HG03565 (cell line): Measurements from ENCODE around the gene SMYD1.

ENCODE experiments used
- ATAC-seq: cut with Tn5 transposase; IDR thresholded peaks from one replicate; pipeline ENCODE4 v1.9.1; 2021; ENCODE audit warnings: mild to moderate bottlenecking, moderate library complexity; ENCODE audit not compliant: unreplicated experiment

SMYD1 gene

DNA sequence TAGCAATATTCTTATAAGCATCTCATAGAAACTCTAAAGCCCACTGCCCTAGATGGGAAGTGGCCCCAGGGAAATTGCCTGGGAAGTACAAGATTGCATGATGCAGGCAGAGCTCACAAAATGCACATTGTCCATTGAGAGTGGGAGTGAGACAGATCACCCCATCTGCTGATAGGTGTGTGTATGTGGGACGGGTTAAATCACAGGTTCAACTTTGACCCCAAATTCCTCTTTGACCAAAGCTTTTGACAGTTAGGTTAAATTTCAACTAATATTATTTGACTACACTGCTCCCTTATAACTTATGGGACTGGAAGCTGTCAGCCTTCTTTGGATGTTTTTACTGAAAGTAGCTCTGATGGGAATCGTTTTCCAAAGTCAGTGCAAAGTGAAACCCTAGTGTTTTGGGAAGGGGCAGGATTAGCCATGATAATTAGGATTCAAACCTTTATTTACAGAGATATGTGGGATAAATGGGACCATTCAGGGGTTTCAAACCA, 71.6 kb downstream of the SMYD1 start:
- no peak for ATAC-seq

DNA sequence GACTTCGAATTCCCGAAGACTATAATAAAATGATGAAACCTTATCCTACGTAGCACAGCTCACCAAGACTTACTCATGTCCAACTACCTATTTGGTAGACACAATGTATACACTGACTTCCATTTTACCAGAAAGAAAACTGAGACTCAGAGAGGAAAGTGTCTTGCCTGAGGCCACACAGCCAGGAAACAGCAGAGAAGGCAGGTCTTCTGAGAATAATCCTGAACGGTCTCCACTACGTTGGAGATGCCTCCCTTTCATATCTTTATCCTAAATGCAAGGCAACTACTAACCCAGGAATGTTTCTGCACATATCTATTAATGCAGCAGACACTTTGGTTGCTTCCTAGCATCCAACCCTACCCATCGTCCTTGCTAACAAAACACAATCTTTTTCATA, 72.2 kb downstream of the SMYD1 start:
- ATAC-seq, result no peak

DNA sequence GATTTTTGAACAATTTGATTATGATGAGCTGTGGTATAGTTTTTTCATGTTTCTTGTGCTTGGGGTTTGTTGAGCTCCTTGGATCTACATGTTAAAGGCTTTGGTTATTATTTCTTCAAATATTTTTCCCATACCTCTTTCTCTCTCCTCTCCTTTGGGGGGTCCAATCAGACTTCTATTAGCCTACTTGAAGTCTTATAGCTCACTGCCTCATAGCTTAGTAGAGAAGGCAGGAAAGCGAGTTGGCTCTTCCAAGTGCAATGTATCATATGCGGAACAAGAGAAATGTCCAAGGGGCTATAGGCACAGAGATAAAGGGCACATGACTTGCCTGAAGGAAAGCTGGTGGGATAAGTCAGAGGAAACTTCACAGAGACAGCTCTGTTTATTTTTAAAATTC, 74.3 kb downstream of the SMYD1 start:
- ATAC-seq, result no peak

DNA sequence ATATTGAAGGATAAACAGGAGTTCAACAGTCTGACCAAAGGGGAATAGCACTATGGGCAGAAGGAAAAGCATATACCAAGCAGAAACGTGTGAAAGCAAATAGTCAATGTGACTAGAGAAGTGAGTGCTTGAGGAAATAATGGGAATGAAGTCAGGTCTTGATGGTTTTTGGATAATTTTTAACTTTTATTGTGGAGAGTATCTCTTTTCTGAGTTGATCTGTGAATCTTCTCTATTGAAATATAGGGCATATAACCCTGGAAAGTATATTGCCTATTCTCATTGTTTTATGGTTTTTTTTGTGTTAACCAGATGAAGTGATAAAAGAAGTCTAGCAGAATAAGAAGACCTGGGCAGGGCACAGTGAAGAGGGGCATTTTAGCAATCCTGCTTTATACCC, 76.6 kb downstream of the SMYD1 start:
- ATAC-seq, result no peak

DNA sequence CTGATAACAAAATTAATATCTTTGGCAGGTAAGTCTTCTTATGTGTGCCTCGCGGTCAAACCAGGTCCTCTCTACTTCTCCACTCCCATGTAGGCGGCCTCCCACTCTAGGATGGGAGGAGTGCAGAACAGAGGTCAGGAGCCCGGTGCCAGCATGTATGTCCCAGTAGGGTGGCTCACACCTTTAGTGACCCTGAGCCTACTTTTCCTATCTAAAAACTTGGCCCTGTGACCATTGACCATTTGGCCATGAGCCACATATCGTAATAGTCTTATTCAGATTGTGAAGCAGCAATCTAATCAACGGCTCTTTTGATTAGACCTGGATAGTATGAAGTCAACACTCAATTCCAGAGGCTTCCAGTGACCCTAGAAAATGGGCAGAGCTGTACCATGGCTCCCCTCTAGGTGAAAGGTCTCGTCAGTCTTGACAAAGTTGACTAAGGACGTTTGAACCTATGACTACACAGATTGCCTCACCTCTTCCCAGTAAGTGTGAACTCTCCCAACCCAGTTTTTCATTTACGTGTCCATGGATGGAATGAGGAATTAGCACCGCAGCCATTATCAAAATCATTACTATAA, 77.4 kb downstream of the SMYD1 start:
- no peak for ATAC-seq

DNA sequence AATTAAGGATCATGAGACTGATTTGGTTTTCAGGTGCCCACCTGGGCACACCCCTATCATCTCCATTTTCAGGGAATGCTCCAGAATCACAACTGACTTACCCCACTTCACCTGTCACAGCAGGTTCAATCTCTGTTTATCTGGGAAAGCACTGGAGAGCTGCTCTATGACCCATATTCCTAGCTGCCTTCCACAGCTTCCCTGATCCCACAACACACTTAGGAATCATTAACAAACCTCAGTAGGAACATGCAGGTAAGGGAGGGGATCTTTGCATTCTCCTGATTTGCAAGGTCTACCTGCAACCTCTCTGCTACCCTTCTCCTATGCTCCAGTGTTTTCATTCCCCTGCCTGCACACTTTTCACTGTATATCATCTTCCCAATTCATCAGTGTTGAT, 79.0 kb downstream of the SMYD1 start:
- no peak for ATAC-seq

DNA sequence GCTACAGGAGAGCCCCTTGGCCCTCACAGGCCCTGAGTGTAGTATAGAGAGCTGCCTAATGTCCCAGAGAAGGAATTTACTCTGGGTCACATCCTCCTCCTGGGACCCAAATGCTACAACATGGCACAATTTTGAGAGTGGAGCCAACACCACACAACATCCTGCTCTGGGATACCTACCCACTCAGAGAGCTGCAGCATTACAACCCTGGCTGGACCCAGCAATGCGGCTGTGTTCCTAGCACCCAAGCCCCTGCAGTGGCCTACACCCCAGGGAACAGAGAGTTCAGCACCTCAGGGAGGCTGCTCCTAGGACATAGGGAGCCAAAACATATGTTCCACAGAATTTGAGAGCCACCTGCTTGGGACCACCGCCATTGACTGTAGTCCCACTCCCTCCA, 79.5 kb downstream of the SMYD1 start:
- no peak for ATAC-seq

DNA sequence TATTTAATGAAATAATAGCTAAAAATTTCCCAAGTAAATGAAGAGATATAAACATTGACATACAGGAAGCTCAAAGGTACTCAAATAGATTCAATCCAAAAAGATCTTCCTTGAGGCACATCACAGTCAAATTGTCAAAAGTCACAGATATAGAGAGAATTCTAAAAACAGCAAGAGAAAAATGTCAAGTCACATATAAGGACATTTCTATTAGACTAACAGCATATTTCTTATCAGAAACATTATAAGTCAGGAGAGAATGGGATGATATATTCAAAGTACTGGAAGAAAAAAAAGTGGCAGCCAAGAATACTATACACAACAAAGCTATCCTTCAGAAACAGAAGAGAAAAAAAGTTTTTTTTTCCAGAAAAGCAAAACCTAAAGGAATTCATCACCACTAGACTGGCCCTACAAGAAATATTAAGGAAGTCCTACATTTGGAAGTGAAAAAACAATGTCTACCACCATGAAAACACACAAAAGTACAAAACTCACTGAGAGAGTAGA, 81.4 kb downstream of the SMYD1 start:
- no peak for ATAC-seq

DNA sequence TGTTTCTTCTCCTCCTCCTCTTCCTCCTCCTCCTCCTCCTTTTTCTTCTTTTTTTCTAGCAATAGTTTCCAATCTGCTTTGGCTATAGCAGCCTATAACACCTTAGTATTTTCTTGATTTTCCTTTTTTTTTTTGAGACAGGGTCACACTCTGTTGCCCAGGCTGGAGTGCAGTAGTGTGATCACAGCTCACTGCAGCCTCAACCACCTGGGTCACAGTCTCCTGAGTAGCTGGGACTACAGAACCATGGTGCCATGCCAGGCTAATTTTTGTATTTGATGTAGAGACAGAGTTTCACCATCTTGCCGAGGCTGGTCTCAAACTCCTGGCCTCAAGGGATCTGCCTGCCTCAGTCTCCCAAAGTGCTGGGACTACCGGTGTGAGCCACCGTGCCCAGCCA, 91.9 kb downstream of the SMYD1 start:
- no peak for ATAC-seq

DNA sequence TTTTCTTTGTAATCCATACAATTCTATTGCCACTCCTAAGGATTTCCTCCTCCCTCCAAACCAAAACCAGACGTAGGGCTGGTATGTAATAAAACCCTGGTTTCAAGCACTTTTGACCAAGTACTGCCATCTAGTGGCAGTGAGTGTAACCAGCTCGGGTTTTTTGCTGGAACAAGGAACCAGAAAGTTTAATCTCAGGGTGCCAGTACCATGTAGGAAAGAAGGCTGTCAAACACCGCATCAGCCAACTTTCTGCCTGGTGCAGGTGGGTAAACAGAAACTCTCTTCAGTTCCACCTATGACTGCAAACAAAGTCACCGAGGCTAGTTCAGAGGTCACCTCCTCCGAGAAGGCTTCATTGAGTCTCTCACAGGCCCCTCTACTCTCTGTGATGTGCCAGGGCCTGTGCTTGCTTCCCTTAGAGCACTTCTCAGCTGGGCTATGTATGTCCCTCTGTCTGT, 92.4 kb downstream of the SMYD1 start:
- ATAC-seq, result no peak

DNA sequence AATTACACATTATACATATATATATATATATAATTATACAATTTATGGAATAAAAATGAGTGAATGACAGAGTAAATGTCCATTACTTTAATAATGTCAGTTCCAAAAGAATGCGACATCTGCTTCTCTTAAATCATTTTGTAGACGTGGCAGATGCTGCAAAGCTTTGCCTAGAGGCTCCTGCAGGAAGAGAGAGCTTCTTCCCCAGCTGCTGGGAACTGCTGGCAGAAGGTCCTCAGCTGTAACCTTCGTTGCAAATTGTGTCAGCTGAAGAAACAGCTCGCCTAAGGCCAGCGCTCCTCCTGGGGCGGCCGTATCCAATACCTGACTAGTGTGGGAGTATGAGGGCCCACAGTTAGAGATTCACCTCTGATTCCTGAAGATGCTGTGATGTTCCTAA, 92.9 kb downstream of the SMYD1 start:
- no peak for ATAC-seq

DNA sequence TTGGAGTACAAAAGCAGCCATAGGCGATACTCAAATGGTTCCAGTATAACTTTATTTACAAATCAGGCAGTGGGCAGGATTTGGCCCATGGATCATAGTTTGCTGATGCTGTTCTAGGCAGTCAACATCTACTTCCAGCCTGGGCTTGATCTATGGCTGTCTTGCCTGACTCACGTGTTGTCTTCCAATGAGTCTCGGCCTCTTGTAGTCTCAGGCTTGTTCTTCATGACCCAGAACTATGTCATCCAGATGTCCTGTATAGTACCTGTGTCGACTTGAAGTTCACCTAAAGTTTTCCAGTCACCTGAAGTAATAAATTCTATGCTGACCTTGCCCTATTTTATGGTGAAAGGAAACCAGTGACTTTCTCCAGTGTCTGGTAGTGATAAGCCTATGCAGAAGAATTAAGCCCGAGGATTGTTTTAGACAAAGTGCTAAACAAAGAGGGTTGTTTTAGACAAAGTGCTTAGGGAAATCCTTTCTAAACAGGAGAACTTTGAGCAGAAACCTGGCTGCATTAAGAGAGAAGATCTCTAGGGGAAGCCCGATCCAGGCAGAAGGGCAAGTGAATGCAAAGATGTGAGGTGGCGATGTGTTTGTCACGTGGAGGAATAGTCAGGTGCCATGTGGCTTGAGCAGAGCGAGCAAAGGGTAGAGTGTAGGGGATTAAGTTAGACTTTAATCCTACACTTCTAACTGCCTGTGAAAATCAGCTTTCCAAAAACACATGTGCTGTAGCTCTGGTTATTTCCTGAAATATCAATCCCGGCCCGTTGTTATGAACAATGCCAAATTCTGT, 94.0 kb downstream of the SMYD1 start:
- ATAC-seq, result no peak
